Activated T-cell treated with anti-CD3 and anti-CD28 coated beads for 24 hours (primary cell): ENCODE measurements around the gene MOCOS.

Experiments
- DNase-seq: peaks from one replicate; pipeline ENCODE4 v3.0.0-alpha.2; 2020; ENCODE audit warnings: low read depth

The MOCOS gene

GRCh38 chr18:36305375-36305774, 118.1 kb downstream of the MOCOS start:
- DNase-seq = no peak

GRCh38 chr18:36307513-36307912, 120.2 kb downstream of the MOCOS start:
- DNase-seq = no peak

GRCh38 chr18:36308711-36309435, 121.6 kb downstream of the MOCOS start:
- no peak for DNase-seq

- no peak for DNase-seq
Observed at GRCh38 chr18:36309436-36310391, 122.4 kb downstream of the MOCOS start.

- no peak for DNase-seq
Observed at GRCh38 chr18:36311026-36311570, 123.8 kb downstream of the MOCOS start.

GRCh38 chr18:36312806-36313395, 125.6 kb downstream of the MOCOS start:
- DNase-seq = no peak

GRCh38 chr18:36314098-36314497, 126.8 kb downstream of the MOCOS start:
- no peak for DNase-seq

- DNase-seq = no peak
Observed at GRCh38 chr18:36314754-36315153, 127.5 kb downstream of the MOCOS start.

- no peak for DNase-seq
Observed at GRCh38 chr18:36315736-36316135, 128.4 kb downstream of the MOCOS start.

GRCh38 chr18:36316246-36316645, 128.9 kb downstream of the MOCOS start:
- DNase-seq = no peak
